Measurements from ENCODE around the gene TRPM8.

DNA sequence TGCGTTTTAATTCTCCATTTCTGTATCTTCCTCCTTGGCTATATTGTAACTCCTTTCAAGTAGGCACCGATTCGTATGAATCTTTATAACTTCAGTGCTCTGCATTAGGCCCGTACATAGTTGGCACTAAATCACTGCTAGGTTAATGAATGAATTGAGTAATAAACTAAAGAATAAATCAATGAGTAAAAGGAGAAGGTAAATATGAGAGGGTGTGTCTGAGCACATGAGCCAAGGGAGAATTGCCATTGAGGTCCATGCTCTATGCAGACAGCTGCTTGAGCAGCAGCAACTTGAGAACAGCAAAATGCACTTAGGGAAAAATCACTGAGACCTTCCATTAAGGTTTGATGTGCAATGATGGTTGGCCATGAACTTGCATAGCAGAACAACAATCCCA is 11.2 kb upstream of the TRPM8 start:
- TF ChIP-seq, protein P1, sequence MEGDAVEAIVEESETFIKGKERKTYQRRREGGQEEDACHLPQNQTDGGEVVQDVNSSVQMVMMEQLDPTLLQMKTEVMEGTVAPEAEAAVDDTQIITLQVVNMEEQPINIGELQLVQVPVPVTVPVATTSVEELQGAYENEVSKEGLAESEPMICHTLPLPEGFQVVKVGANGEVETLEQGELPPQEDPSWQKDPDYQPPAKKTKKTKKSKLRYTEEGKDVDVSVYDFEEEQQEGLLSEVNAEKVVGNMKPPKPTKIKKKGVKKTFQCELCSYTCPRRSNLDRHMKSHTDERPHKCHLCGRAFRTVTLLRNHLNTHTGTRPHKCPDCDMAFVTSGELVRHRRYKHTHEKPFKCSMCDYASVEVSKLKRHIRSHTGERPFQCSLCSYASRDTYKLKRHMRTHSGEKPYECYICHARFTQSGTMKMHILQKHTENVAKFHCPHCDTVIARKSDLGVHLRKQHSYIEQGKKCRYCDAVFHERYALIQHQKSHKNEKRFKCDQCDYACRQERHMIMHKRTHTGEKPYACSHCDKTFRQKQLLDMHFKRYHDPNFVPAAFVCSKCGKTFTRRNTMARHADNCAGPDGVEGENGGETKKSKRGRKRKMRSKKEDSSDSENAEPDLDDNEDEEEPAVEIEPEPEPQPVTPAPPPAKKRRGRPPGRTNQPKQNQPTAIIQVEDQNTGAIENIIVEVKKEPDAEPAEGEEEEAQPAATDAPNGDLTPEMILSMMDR (optimal IDR thresholded peaks at IDR 0.05 in 1 of 3, IDR thresholded peaks at IDR 0.05 in 1 of 3, conservative IDR thresholded peaks at IDR 0.05 in 1 of 3; ENCODE audit: extremely low read depth in 1 of 3, insufficient read depth in 2 of 3, low read length in 3 of 3) = no peak
- no peak for TF ChIP-seq EZH2 (IDR thresholded peaks at IDR 0.05; ENCODE audit: low read length)

Measured in keratinocyte (primary cell).